OCI-LY7 (cell line): ENCODE data around the gene UGT1A1.

Experiments
- CTCF ChIP-seq: fragments of 200-600 bp; sonication (generic); conservative IDR thresholded peaks from 2 replicates; pipeline ENCODE4 v1.5.1; 2014; ENCODE audit warnings: mild to moderate bottlenecking, antibody characterized with exemption, low read length, moderate library complexity, mixed read lengths
- EZH2phosphoT487 ChIP-seq: fragments of 200-600 bp; sonication (generic); IDR thresholded peaks from 2 replicates; pipeline ENCODE4 v1.6.1; 2018; ENCODE audit warnings: low read depth, borderline replicate concordance, mild to moderate bottlenecking, mixed run types, antibody characterized with exemption, low read length, moderate library complexity, mixed read lengths

GRCh38 chr2:233791151-233791882, 31.2 kb downstream of the UGT1A1 start:
- TF ChIP-seq CTCF = no peak
- no peak for TF ChIP-seq EZH2phosphoT487
